HG02642 (cell line): Measurements from ENCODE around the gene HMGN4.
"Not testable (repeated sequence)": the region's sequence is repeated elsewhere in the genome, so short reads cannot be mapped to it uniquely, and the experiment has no call there.

Source experiments
- ATAC-seq: cut with Tn5 transposase; IDR thresholded peaks from one replicate; pipeline ENCODE4 v1.9.1; 2021; ENCODE audit warnings: mild to moderate bottlenecking; ENCODE audit not compliant: unreplicated experiment, poor library complexity

HMGN4 gene

GRCh38 chr6:26521600-26522391 lies 16.4 kb upstream of the HMGN4 start:
- ATAC-seq, result peak; percentile 84

GRCh38 chr6:26522486-26523228 lies 15.5 kb upstream of the HMGN4 start:
- ATAC-seq, result not testable (repeated sequence)

GRCh38 chr6:26524314-26524713 lies 13.9 kb upstream of the HMGN4 start:
- not testable (repeated sequence) for ATAC-seq

GRCh38 chr6:26524722-26525370 lies 13.3 kb upstream of the HMGN4 start:
- ATAC-seq, result no peak

- no peak for ATAC-seq
Observed at GRCh38 chr6:26525838-26526237, 12.3 kb upstream of the HMGN4 start.

- ATAC-seq, result no peak
Observed at GRCh38 chr6:26526928-26527327, 11.2 kb upstream of the HMGN4 start.

GRCh38 chr6:26530203-26530602 lies 8.0 kb upstream of the HMGN4 start:
- ATAC-seq, result no peak

- no peak for ATAC-seq
Observed at GRCh38 chr6:26531897-26532296, 6.3 kb upstream of the HMGN4 start.

GRCh38 chr6:26532699-26533531 lies 5.3 kb upstream of the HMGN4 start:
- peak; percentile 34 for ATAC-seq

GRCh38 chr6:26533532-26533931 lies 4.6 kb upstream of the HMGN4 start:
- ATAC-seq, result no peak

GRCh38 chr6:26534681-26535465 lies 3.3 kb upstream of the HMGN4 start:
- no peak for ATAC-seq

- no peak for ATAC-seq
Observed at GRCh38 chr6:26536571-26537159, 1.5 kb upstream of the HMGN4 start.

- peak; percentile 44 for ATAC-seq
Observed at GRCh38 chr6:26537160-26537845, 863 bp upstream of the HMGN4 start.

GRCh38 chr6:26538572-26538902 lies 371 bp downstream of the HMGN4 start:
- no peak for ATAC-seq

GRCh38 chr6:26539071-26539615 lies 977 bp downstream of the HMGN4 start:
- ATAC-seq, result no peak

- no peak for ATAC-seq
Observed at GRCh38 chr6:26541579-26541978, 3.4 kb downstream of the HMGN4 start.

GRCh38 chr6:26543953-26544352 lies 5.8 kb downstream of the HMGN4 start:
- ATAC-seq, result no peak

- ATAC-seq, result no peak
Observed at GRCh38 chr6:26544473-26544872, 6.3 kb downstream of the HMGN4 start.
